GM19240 (cell line): Measurements from ENCODE around the gene ASGR2.
"Not testable (repeated sequence)": the region's sequence is repeated elsewhere in the genome, so short reads cannot be mapped to it uniquely, and the experiment has no call there.

ENCODE experiments used
- DNase-seq: peaks from one replicate; pipeline ENCODE4 v3.0.0; 2011; ENCODE audit warnings: low spot score; ENCODE audit not compliant: insufficient read length

Gene ASGR2, protein sequence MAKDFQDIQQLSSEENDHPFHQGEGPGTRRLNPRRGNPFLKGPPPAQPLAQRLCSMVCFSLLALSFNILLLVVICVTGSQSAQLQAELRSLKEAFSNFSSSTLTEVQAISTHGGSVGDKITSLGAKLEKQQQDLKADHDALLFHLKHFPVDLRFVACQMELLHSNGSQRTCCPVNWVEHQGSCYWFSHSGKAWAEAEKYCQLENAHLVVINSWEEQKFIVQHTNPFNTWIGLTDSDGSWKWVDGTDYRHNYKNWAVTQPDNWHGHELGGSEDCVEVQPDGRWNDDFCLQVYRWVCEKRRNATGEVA

DNA sequence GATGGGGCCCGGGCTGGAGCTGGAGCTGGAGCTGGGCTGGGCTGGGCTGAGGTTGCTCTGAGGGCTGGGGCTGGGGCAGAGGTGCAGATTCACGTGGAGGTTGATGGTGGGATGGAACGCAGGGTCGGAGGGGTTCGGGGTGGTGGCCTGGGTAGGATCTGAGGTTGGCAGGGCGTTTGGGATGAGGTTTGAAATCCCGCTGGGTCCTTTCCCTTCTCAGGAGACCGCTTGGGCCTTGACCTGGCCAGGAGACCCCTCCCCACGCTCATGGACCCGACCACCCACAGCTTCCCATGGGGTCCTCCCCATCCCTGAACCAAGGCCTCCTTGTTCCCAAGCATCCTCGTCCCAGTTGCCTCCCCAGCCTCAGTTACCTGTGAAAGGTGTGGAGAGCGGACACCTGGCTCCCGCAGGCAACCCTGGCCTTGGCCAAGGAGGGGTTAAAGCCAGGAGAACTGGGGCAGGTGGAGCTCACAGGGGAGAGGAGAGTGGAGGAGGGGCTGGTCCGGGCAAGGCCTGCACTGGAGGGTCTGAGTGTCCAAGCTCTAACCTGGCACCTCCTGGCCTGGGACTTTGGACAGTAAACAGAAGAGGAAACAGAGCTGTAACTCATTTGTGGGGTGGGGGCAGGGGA, at the start of gene ASGR2:
Gene ASGR2, minus strand, starts transcription at position 582 of the 634 bp plus-strand sequence. CDS start 582 bp downstream, outside the sequence.
- DNase-seq, result no peak

DNA sequence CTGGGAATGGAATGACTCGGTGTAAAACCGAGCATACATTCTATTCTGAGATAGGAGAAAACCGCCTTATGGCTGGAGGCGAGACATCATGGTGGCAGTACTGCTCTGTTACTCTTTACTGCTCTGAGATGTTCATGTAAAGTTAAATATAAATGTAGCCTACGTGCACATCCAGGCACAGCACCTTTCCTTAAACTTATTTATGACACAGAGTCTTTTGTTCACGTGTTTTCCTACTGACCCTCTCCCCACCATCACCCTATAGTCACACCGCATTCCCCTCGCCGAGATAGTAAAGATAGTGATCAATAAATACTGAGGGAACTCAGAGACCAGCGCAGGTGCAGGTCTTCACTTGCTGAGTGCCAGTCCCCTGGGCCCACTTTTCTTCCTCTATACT, 44.9 kb upstream of the ASGR2 start:
- not testable (repeated sequence) for DNase-seq

DNA sequence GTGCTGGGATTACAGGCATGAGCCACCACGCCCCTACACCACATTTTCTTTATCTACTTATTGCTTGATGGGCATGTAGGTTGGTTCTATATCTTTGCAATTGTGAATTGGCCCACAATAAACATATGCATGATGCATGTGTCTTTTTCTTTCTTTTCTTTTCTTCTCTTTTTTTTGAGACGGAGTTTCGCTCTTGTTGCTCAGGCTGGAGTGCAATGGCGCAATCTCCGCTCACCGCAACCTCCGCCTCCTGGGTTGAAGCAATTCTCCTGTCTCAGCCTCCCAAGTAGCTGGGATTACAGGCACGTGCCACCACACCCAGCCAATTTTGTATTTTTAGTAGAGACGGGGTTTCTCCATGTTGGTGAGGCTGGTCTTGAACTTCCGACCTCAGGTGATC, 43.8 kb upstream of the ASGR2 start:
- not testable (repeated sequence) for DNase-seq

DNA sequence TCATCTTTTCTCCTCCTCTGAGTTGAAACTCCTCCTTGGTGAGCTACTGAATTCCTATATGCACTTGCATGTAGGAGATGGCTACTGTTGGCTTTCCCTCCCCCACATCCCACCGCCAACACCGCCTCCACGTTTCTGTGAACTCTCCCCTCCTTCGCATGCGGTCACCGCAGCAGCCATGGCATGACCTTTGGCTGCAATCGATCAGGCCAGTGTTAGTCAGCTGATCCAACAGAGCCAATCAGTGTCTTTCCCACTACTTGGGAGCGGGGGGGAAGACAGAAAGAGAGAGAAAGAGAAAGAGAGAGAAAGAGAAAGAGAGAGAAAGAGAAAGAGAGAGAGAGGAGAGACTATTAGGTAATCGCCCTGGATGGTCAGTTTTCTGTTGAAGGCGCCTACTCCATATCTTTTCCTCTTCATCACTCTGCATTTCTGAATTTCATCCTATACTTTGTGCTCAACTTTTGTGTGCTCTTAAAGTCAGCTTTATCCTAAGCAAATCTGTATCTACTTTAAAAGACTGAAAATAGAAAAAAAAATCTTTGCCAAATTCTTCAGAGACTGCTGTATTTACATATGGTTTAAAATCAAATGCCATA, 41.8 kb upstream of the ASGR2 start:
- DNase-seq, result no peak

DNA sequence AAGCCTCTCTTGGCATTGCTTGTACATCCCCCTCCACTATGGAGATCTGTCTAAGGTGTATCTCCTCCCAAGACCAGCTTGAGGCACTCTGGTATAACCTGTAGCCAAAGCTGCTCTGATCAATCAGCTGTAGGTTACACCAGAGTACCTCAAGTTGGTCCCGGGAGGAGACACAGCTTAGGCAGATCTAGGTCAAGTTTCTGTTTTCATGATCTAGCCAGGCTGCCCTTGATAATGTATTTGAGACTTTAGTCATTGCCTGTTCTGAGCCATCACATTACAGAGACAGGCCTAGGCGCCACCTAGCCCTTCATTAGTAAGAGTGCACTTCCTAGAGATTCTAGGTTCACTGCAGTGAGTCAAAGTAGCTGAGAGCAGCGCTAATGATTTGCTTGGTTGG, 33.1 kb upstream of the ASGR2 start:
- no peak for DNase-seq

DNA sequence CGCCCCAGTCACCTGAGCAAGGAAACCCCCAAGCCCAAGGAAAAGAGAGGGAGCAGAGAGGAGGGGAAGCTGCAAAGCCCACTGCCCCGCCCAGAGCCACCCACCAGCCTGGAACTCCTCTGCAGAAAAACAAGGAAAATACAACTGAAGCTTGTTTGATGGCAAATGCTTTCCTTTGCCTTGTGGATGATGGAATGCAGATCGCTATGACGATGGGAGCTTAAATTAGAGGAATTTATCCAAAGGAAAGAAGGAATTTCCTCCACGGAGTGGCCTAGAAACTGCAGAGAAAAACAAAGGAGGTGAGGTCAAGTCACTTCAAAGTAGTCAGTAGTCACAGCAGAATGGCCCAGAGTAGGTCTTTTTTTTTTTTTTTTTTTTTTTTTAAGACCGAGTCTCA, 31.5 kb upstream of the ASGR2 start:
- DNase-seq, result no peak

DNA sequence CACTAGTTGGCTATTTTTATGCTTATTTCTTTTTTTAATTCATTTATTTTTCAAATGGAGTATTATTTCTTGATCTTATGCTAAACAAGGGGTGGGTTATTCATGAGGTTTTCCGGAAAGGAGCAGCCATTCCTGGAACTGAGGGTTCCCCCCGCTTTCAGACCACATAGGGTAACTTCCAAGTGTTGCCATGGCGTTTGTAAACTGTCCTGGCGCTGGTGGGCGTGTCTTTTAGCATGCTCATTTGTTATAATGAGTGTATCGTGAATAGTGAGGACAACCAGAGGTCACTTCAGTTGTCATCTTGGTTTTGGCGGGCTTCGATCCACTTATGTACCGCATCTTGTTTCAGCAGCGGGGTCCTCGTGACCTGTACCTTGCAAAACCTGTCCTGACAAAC, 29.6 kb upstream of the ASGR2 start:
- DNase-seq, result no peak

DNA sequence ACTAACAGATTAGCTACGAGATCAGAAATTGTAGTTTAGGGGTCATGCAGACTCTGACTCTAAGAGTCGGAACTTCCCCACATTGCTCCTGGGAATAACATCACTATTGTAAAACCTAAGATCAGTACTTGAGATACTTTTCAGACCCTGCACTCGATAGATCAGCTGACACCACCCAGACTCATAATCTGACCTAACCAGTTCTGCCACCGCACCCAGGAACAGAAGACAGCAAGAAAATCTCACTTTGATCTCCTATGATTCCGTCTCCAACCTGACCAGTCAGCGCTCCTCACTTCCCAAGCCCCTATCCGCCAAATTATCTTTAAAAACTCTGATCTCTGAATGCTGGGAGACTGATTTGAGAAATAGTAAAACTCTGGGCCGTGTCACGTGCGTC, 27.2 kb upstream of the ASGR2 start:
- DNase-seq, result no peak

DNA sequence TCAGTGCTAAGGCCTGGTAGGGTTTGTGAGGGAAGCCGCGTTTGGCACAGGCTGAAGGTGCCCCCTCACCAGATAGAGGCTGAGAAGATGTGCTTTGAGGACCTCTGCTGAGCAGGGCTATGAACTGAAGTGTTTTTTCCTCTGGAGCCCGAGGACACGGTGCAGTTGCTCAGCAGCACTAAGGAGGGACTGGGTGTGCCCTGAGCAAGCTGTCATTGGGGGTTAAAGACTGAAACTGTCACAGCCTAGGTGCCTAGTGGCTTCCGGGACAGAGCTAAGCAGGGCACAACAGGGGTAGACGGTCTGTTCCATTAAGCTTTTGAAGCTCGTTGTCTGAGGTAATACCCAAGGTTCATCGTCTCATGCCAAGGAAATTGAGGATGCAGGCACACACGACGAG, 24.8 kb upstream of the ASGR2 start:
- DNase-seq, result no peak

DNA sequence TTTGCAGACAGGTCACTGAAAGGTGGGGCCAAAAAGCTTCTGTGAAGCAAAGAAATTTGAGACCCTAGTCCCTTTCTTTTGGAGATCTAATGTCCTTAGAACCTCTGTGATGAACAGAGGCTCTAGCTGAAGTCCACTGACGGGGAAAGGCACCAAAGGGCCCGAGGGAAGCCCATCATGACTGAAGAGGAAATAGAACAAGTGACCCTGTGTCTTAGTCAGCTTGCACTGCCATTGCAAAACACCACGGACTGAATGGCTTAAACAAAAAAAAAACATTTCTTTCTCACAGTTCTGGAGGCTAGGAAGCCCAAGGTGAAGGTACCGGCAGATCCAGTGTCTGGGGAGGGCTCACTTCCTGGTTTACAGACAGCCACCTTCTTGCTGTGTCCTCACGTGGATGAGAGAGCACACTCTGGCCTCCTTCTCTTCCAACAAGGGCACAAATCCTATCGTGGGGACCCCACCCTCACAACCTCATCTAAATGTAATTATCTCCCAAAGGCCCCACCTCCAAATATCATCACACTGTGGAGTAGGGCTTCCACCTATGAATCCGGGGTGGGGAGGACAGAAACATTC, 24.3 kb upstream of the ASGR2 start:
- DNase-seq, result no peak

DNA sequence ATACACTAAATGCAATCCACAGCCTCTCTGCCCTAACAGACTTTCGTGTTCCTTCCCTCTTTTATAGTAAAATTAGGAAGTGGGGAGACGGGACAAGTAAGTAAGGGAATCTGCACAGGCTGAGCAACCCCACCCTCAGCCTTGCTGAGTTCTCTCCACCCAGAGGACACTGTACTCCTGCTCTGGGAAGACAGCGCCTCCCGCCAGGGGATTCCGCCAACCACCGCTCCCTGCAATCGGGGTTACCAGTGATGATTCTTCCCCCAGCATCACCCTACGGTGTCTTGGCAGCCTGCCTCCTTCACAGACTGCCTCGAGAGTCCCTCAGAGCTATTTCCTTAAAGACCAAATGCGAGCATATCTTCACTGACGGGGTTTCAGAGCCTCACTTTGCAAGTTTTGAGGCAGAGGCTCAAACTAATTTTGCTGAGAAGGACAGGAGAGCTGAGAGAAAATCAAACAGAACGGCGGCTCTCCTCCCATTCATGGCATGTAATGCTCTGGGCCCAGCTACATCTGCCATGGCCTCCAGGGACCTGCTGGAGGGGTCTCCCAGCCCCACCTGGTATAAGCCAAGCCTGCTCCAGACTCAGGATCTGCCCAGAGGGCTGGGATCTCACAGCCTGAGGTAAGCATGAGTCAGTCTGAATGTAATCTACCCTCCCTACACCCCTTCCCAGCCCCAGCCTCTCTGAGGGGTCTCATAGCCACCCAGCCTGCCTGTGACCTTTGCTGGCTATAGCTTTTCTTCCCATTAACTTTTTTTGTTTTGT, 22.7 kb upstream of the ASGR2 start:
- DNase-seq, result no peak

DNA sequence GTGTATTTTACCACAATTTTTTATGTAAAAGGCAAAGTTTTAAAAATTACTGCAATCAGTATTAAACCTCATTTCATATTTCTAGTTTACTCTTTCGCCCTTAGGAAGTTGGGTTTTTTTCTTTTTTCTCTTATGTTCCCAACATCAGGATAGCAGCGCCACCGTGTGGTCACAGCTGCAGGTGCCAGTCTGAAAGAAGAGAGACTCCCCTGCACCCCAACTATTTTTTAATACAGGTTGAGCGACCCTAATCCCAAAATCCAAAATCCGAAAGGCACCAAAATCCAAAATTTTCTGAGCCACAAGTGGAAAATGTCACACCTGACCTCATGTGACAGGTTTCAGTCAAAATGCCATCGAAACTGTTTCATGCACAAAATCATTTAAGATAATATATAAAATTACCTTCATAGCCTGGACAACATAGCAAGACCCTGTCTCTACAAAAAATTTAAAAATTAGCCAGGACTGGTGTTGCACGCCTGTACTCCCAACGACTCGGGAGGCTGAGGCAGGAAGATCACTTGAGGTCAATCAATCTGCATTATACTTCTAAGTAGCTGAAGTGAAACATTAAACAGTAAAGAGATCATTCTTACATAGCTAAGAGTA, 21.8 kb upstream of the ASGR2 start:
- DNase-seq, result no peak

DNA sequence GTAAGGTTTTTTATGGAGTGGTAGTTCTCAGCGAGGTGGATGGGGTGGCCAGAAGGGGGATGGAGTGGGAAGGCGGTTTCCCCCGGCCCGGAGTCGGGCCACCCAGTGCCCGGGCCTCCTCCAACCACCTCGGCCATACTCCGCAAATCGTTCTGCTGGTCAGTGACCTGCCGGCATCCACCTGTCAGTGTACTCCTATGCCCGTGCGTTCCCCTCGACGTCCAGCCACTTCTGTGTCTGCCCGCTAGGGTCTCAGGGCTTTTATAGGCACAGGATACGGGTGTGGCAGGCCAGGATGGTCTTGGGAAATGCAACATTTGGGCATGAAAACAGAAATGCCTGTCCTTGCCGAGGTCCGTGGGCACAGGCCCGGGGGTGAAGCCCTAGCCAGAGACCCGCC, 19.3 kb upstream of the ASGR2 start:
- DNase-seq, result no peak

DNA sequence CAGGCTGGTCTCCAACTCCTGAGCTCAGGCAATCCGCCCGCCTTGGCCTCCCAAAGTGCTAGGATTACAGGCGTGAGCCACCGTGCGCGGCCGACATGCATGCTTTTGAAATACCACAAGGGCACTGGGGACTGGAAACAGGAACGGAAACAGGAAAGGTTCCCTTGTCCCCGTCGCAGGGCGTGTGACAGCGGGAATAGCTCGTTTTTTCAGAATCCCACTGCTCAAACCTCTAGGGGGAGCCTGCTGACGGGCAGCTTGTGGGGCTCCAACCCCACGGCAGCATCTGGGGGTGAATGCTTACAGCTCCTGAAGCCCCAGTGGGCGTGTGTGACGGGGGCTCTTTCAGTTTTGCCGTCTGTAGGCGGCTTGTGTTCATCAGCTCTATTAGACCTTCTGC, 18.8 kb upstream of the ASGR2 start:
- no peak for DNase-seq

DNA sequence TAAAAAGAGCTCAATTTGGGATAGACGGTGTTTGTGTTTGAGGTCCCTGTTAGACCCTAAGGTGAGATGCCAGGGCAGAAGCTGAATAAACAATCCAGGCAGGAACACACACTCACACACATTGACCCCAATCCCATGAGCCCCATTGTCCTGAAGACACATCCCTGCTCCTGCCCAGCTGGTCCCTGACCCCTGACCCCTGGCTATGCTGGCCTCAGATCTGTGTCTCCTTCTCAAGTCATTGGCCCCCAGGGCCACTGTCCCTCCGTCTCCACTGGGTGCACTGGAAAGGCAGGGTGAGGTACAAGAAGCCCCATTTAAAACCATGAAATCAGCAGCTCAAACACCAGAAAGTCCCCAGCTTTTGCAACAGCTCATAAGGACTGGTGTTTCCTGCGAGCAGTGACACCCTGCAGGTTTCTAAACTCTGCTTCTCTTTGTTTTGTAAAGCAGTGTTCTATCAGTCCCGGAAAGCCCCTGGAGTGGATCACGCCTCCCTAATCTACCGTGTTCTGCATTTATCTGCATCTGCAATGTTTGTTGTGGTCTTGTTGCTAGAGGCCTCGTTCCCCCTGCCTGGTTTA, 18.0 kb upstream of the ASGR2 start:
- peak; percentile 43 for DNase-seq

DNA sequence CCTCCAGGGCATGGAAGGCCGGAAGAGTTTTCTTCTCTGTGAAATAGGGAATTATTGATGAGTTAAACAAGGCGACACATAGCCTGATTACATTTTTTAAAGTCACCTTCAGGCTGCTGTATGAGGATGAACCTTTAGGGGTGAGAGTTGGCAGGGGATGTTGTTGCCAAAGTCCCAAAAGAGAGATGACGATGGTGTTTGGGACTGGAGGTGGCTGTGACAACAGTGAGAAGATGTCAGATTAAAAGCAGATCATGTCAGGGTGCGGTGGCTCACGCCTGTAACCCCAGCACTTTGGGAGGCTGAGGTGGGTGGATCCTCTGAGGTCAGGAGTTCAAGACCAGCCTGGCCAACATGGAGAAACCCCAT, 16.8 kb upstream of the ASGR2 start:
- DNase-seq, result no peak

DNA sequence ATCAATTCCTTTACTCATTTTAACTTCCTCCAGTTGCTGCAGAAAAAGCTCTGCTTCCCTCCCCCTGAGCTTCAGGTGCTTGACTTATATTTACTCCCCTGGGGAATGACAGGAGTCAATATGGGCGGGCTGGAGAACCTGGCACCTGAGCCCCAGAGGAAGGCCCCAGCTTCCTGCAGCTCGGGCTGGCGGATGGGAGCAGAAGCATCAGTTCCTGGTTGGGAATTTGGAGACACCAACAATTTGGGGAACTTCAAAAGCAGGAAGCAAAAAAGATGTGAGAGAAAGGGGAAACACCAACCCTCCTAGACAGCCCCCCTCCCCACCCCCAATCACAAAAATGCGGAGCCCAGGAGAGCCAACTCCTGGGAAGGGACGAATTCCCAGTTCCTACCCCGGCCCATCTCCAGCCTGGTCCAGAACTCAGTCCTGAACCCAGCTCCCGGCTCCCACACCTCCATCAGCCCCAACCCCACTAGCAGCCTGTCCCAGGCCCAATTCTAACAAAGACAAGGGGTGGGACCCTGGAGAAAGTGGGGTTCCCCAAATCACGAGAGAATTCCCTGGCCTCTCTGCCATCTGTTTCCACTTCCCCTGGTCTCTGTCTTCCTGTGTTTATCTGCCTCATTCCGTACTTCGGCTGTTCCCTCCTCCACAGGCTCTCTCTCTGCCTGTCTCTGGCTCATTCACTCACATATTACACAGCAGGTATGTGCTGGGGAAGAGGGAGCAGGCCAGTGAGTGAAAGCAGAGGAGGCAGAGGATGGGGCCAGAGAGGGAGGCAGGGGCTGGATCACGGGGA, 16.2 kb upstream of the ASGR2 start:
- no peak for DNase-seq

DNA sequence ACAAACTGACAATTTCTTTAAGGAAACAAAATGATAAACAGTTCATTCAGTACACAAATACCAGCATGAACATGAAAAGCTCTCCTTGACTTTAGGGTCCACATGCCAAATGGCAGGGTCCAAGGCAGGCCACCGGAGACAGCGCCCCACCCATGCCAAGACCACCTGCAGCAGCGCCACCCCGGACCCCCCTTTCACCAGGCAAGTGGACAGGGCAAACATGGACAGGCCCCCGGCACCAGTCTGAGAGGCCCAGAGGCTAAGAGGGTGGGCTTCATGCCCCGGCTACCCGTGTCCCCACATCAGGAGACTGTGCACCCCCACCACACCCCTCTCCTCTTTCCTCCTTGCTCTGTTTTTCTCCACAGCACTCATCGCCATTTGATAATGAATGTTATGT, 14.7 kb upstream of the ASGR2 start:
- no peak for DNase-seq

DNA sequence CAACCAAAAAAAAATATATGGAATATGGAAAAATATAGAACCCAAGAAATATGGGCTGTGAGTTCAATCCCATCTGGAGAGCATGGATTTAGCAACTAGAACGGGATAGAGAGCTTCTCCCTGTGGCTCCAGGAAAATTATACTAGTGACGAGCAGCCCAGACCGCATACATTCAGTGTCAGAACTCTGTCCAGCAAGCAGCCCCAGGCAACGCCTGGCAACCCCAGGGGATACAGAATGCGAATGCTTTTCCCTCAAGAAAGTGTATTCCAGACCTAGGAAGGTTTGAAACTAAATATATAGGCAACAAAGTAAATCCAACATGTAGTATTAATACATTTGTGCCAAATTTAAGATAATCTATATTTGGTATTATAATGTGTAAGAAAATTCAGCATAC, 13.5 kb upstream of the ASGR2 start:
- no peak for DNase-seq

DNA sequence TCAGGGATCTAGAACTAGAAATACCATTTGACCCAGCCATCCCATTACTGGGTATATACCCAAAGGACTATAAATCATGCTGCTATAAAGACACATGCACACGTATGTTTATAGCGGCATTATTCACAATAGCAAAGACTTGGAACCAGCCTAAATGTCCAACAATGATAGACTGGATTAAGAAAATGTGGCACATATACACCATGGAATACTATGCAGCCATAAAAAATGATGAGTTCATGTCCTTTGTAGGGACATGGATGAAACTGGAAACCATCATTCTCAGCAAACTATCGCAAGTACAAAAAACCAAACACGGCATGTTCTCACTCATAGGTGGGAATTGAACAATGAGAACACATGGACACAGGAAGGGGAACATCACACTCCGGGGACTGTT, 12.9 kb upstream of the ASGR2 start:
- DNase-seq, result not testable (repeated sequence)
